NCI-H1417 (cell line): ENCODE measurements around the gene KRT31.
"Not testable (repeated sequence)": the region's sequence is repeated elsewhere in the genome, so short reads cannot be mapped to it uniquely, and the experiment has no call there.

ENCODE experiments used
- DNase-seq, 3 experiments: peaks; one replicate each; lab custom pipeline; 2025; lab: John Stamatoyannopoulos, UW

The KRT31 gene

GRCh38 chr17:41417576-41418015 is 20.2 kb upstream of the KRT31 start:
- peak in 2 of 3 experiments; percentile 17 to 43 for DNase-seq

- DNase-seq, result peak in 1 of 3 experiments; percentile 28
Observed at GRCh38 chr17:41417127-41417526, 19.7 kb upstream of the KRT31 start.

- DNase-seq, result peak in 1 of 3 experiments; percentile 3
Observed at GRCh38 chr17:41416479-41416878, 19.1 kb upstream of the KRT31 start.

DNA sequence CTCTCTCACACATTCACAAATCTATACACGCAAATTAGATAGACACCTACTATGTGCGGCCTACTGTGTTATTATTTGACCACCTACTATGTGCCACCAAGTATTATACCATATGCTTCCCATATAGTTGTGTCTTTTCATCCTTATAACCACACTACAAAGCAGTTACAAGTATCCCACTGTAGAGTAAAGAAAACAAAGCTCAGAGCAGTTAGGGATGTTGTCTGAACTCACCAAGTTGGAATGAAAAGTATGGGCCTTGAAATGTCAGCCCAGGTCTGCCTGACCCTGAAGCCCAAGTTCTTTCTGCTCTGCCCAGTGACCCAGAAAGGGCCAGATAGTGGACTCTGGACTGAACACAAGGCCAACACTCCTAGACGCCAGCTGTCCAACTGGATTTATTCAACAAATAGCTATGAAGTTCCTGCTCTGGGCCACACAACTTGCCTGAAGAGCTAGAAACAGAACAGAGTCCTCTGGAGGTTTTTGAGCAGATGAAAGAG is 18.5 kb upstream of the KRT31 start:
- no peak for DNase-seq

- DNase-seq, result no peak
Observed at GRCh38 chr17:41415411-41415810, 18.0 kb upstream of the KRT31 start.

DNA sequence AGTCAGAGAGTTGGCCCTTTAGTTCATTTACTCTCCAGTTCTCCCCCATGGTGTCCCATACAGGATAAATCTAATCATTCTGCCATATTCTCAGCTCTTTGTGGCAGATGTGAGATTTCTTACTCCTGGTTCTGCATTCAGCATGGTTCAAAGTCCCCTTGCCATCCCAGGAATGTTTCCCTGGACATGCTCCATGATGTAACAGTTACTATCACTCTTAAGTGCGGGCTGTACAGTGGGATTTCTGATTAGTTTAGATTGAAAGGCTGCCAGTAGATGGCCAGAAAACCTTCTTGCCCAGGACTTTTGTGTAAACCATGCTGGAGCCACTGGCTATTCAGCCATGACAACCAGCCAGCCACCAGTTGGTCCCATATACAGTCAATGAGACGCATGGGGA is 16.6 kb upstream of the KRT31 start:
- no peak for DNase-seq

DNA sequence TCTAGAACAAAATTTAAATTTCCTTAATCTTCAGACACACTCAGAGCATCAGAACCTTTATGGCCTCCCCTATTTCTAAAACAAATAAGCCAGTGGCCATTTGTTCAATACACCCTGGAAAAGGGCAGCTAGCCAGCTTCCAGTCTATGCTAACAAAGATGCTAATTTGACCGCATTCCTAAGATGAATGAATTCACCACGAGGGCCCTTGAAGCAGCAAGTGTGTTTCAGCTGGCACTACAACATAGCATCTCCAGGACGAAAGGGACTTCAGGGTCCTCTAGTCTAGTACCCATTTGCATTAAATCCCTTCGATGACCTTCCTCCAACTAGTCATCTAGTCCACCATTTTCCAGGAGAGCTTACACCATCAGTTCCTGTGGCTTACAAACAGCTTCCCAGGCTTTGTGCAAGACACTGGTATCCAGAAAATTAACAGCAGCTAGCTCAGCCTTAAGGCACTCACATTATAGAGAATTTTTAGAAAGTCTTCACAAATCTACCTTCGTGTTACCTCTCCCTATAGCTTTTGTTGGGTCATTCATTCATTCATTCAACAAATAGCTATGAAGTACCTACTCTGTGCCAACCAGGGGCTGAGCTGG is 16.0 kb upstream of the KRT31 start:
- DNase-seq, result peak in 1 of 3 experiments; percentile 69

DNA sequence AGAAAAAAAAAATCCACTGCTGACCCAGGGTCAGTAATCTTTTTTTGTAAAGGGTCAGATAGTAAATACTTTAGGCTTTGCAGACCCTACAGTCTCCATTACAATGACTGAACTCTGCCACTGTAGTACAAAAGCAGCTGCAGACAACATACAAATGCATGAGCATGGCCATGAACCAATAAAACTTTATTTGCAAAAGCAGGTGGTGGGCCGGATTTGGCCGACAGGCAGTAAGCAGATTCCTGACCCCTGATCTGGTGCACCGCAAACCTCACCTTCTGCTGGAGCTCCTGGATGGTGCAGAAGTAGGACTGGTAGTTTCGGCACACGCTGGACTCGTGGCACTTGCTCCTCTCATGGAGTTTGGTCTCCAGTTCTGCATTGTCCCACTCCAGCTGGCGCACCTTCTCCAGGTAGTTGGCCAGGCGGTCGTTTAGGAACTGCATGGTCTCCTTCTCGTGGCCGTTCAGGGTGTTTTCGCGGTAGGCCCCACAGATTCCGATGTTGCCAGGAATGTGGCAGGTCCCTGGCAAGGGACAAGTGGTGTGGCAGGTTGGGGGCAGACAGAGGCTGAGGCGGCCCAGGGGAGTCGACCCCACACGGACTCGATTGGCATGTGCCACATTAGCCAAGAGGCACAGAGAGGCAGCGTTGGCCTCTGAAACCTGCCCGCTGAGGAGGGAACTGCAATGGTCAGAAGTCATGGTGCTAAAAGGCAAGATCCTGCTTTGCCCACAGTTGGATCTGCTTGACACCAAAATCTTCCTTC is 13.8 kb upstream of the KRT31 start:
- DNase-seq, result no peak

GRCh38 chr17:41407226-41407625 is 9.8 kb upstream of the KRT31 start:
- no peak for DNase-seq

GRCh38 chr17:41406205-41406604 is 8.8 kb upstream of the KRT31 start:
- peak in 2 of 3 experiments; percentile 1 to 11 for DNase-seq

DNA sequence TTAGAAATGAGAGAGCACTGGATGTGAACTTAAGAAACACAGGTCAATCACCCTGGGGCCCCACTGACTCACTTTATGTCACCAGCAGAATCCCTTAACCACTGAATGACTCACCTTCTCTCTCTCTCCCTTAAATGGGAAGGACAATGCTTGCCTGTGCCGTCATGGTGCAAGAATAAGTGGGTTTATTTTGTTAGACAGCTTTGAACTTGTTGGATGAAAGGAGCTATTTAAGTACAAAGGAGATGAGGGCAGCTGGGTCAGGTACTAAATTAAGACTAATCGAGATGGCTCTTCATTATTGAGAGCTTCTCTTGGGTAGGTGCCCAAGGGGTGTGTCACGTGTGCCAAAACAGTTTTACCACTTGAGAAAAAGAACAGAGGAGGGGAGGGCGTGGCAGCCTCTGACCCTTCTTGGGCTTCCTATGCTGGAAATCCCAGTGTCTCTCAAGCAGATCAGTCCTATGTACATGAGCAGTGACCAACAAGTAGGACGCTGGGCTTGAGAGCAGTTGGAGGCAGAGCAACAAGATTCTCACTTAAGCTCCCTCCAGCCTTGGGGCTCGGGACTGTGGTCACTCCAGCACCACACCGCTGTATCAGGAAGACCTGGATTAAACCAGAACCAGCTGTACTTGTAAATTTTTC is 6.7 kb upstream of the KRT31 start:
- peak; percentile 17 to 56 (median 44) for DNase-seq

DNA sequence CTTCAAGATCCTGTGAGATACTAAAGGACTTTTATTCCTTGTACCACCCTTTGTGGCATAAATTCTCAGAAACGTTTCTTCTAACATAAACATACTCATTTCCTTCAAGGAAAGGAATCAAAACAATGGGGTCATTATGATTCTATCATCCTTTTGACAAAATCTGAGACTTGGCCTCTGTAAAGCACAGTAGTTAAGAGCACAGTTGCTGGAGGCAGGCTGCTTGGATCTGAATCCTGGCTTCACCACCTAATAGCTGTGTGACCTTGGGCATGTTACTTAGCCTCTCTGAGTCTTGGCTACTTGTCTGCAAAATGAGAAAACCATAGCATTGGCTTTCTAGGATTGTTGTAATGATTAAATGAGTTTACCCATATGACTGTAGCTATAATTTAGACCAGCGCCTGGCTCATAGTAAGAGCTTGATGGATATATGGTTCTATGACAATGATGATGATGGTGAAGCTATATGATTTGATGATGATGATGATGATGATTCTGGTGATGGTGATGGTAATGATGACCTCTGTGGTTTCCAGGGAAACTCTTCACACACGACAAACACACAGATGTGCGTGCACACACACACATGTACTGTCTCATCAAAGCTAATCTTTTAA is 6.1 kb upstream of the KRT31 start:
- DNase-seq, result no peak

- no peak for DNase-seq
Observed at GRCh38 chr17:41402161-41402560, 4.8 kb upstream of the KRT31 start.

- no peak for DNase-seq
Observed at GRCh38 chr17:41396340-41396739, 1.1 kb downstream of the KRT31 start.

DNA sequence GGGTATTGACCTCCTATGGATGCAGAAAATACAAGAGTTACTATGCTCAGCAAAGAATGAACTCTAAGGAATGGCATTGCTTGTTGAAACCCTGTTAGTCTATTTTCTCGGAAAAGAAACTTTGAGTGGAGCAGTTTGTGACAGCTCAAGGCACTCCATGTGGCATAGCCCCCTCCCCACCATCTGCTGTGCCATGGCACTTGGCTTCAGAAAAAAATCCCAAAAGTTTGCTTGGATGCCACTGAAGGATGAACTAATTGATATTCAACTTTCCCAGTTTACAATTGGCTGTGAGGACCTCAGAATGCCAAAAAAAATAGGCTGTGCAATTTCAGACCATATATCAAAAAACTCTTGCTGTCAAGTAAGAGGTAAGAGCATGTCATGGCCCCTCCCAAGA is 1.8 kb downstream of the KRT31 start:
- DNase-seq, result no peak

DNA sequence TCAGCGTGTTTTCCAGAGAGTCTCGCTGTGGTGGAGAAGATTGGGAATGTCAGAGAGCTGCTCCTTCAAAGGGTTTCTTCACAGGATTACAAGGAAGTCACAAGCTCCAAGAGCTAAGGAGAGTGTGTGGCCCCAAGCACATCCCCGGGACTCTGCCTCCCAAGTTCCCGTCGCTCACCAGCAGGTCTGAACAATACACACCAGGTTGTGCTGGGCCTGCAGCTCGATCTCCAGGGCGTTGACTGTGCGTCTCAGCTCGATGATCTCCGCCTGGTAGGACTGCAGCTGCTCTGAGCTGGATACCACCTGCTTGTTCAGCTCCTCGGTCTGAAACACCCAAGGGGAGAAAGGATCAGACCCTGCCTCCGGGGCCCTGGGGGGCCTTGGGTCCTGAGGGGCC is 2.4 kb downstream of the KRT31 start:
- not testable (repeated sequence) for DNase-seq

DNA sequence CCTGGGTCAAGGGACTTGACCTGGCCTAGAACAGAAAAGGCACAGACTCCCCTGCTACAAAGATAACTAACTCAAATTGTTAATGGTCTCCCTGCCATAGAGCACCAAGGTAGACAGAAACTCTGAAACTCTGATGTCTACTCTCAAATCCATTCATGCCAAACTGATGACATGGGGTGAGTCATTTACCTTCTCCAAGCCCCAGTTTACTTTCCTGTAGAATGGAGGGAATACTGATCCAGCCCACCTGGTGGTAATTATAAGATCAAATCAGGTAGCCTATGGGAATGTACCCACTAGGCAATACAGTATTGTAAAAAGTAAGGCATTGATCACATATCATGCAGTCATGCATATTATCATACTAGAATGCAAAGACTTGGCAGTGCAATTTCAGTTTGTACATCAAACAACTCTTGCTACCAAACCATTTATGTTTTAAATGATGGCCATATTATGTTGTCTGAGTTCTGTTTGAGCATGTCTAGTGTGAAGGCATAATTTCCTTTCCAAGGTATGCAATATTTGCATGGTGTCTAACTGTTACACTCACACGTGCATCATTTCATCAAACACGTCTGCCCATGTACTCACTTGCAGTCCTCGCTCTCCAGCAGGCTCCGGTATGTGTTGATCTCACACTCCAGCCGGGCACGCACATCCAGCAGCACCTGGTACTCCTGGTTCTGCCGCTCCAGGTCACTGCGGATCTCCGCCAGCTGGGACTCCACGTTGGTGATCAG is 3.0 kb downstream of the KRT31 start:
- DNase-seq, result no peak

- DNase-seq, result no peak
Observed at GRCh38 chr17:41393826-41394225, 3.6 kb downstream of the KRT31 start.

DNA sequence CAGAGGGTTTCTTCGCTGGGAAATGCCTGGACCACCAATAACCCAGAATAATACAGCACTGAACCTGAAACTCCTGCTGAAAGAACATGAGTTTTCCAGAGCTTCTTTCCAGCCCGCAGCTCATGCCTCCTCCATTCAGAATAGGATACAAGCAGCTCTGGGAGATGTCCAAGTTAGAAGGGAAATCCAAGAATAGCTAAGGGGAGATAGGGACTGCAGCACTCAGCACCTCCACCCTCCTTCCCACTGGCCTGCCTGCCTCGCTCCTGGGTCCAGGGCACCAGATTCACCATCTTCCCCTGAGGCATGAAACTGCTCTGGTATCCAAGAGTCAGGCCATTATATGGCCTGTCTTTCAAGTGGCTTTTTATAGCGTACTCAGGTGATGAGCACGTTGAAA is 4.1 kb downstream of the KRT31 start:
- DNase-seq, result peak in 1 of 3 experiments; percentile 13

DNA sequence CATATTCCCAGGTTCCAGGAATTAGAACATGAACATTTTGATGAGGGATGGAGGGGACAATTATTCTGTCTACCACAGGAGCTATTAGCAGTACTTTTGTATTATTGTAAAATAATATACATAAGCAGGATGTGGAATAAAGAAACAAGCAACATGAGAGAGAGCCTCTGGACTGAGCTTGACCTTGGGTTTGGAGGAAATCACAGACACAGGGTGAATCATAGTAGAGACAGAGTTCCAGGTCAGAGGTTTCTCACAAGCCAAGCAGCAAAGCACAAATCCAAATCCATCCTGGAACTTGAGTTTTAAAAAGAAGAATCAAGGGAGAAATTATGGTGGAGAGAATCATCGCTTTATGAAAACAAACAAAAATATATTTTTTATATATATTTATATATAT is 5.1 kb downstream of the KRT31 start:
- DNase-seq, result no peak

DNA sequence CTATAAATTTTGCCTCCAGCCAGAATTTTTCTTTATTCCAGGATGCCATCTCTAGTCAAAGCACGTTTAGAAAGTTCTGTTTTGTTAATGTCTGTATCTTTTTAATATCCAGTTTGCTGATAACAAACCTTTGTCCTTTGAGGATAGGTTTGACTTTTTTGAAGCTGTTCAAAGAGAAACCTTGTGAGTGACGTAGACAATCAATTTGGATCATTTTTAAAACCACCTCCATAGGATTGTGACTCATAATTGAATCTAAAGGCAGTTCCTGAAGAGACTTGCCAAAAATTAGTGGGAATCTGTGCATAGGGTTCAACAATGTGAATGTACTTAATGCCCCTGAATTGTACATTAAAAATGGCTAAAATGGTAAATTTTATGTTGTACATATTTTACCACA is 5.9 kb downstream of the KRT31 start:
- DNase-seq, result no peak
